Stimulated activated CD8-positive, alpha-beta memory T cell treated with anti-CD3 and anti-CD28 coated beads, Interleukin-15, amount 100 ng/mL, for 24 hours (primary cell): ENCODE data around the gene FAM168B.

Experiments used
- DNase-seq: peaks from one replicate; pipeline ENCODE4 v3.0.0-alpha.2; 2020; ENCODE audit warnings: low read depth

The FAM168B gene

GRCh38 chr2:131022731-131023130 is 70.5 kb downstream of the FAM168B start:
- no peak for DNase-seq

DNA sequence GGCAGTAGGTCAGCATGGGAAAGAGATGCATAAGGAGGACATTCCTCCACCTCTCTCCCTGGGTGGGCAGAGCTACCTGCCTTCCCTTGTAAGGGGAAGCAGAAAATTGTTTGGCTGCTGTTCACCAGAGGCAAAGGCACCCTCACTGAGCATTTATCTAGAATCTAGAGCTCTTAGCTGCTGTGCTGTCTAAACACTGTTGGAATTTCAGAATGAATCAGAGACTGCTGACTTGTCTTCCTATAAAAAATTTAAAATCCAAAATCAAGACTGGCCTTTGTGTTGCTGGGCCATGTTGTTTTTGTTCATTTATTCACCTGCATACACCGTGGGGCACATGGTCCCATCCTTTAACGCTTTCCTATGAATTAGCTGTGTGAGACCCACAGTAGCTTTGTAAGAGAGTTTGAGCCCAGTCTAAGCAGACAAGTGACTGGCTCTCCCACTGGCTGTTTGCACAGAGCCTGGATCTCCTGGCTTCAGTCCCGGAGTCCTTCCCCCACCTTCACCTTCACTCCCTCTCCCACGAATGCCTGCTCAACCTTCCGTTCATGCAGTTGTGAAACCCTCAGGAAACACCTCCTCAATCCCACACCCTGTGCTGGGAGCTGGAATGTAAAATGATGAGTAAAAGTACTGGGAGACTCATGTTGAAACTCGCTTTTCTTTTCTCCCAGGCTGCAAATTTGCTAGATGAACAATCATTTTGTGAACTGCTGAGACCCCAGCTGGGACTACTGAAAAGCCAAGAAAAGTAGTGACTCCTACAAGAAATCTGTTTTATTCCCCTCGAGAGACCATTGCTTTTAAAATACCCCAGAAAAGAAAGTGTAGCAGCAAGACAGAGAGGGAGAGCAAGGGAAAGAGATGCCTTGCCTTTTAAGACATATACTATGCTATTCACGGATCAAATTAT is 76.2 kb downstream of the FAM168B start:
- DNase-seq, result no peak

GRCh38 chr2:131015764-131016163 is 77.5 kb downstream of the FAM168B start:
- DNase-seq, result no peak

- no peak for DNase-seq
These were observed 79.1 kb downstream of the FAM168B start for GRCh38 chr2:131014141-131014540.

GRCh38 chr2:131011486-131011885 is 81.8 kb downstream of the FAM168B start:
- DNase-seq, result no peak

DNA sequence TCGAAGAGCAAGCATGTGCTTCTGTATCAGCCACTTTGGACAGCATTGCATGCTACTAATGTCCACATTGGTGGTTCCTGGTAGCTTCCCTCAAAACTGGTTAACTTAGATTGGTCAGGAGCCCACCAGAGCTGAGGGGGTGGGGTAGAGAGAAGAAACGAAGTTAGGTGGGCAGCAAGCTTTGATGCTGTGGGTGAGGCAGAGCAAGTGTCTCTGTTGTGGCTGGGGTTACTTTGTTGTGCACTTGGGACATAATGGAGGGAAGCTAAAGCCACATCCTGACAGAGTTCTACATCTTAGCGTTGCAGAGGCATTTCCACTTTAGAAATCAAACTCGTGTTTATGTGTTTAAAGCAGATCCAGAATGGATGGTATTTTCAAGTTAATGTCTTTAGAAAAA is 82.7 kb downstream of the FAM168B start:
- no peak for DNase-seq

DNA sequence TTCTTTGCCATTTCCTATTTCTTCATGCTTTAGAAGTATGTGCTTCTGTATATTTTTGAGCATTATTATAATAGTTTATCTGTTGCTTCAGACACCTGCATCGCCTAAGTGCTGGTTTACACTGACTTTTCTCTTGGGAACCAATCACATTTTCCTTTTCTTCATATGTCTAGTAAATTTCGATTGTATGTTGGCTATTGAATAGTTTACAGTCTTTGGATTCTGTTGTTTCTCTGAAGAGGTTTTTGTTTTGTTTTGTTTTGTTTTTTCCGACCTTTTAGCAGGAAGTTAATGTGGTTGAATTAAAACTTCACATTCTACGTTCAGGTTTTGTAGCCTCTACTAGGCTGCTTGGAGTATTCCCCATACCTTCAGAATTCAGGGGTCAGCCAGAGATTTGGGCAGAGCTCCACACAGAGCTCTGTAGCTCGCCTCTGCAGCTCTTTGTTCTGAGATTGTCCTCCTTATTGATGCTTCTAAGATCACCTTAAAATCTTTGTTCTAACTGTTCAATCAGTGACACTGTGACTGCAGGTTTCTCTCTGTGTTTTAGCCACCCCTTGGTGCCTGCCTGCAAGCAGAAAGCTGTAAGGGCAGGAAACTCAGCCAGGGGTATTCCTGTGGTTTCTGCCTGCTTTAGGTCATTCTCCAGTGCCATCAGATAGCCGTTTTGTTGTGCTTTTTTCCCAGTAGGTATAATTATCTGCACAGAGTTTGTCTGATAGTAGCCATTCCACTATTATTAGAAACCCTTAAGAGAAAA is 83.4 kb downstream of the FAM168B start:
- no peak for DNase-seq

GRCh38 chr2:131008967-131009366 is 84.3 kb downstream of the FAM168B start:
- DNase-seq, result no peak

DNA sequence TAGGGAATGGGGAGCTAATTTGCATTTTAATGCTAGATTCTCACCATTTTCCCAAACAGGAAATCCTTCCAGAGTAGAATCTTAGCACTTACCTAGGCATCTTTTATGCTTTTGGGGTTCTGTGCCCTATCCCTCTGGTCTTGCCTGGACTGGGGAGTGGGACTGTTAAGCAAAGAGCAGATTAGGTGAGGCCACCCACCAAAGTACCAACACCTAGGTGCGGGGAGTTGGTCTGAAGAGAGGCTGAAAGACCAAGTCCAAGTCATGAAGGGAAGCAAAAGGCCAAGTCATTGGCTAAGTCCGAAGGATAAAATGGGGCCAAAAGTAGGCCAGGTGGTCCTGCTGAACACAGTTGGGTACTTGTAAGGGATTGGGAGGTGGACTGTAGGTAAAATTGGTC is 86.7 kb downstream of the FAM168B start:
- DNase-seq, result no peak

DNA sequence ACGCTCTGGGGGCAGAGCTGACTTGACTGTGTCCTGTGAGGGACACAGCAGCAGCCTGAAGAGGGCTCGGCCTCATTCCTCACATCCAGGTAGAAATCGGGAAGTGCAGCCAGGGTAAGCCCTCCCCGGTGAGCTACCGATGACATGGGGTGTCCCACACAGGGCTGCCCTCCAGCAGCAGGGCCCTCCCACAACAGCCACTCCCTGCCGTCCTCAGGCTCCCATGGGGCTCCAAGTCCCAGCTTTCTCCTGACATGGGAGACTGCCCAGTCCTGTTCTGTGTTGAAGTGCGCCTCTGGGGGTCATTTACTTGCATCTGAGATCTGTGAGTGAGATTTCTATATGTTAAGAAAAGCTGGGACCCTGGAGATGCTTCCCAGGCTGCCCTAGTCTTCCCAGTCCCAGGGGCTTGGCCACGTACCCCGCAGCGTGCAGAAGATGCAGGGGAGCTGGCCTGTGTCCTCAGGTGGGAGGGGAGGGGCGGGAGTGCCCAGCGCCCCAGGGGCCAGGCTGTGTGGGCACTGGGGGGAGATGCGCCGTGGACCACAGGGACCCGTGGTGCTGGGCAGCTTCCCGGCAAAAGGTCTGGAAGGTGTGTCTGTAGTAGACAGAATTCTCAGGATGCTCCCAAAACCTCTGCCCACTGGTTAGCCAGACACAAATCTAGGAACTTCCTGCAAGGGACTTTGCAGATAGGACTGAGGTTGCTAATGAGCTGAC is 87.9 kb downstream of the FAM168B start:
- DNase-seq, result no peak

DNA sequence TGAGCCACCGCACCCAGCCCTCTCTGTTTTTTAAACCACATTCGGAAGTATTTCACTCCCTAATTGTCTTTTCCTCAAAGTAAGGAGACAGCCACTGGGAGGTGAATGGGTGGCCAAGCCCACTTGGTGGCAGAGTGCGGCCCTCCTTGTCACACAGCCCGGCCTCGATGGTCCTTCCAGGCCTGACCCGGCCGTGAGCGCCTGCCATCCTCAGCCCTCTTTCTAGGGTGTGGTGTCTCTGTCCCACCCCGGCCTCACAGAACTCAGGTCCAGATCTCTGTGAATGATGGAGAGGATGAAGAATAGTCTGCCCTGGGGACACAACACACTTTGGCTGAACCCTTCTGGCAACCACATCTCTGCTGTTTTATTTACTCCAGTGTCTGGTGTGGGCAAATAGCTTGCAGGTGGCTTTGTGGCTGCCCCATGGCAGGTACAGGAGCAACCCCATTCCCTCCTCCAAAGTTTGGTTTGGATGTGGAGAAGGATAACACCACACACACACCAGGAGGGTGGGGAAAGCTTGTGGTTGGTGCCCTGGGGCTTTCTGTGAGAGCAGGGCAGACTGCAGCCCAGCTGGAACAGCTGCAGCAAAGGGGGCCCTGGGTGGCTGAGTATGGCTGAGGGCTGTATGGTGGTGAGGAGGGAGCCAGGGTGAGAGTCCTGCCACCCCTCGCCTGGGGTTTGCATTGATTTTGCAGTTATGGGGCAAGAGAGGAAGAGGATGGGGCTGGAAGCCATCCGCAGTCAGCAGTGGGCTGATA is 88.6 kb downstream of the FAM168B start:
- DNase-seq, result no peak

DNA sequence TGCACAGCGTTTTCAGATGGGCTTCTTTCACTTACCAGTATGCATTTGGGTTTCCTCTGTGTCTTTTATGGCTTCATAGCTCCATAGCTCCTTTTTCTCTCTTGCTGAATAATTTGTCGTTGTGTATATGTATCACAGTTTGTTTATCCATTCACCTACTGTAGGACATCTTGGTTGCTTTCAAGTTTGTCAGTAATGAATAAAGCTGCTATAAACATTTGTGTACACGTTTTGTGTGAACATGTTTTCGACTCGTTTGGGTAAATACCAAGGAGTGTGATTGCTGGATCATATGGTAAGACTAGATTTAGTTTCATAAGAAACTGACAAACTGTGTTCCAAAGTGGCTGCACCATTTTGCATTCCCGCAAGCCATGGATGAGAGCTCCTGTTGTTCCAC is 94.7 kb downstream of the FAM168B start:
- no peak for DNase-seq
